NB4 (cell line): ENCODE data around the gene SEMA5A.

ENCODE experiments used
- MYC ChIP-seq: IDR thresholded peaks from 2 replicates; pipeline ENCODE4 v1.6.1; 2011; ENCODE audit warnings: low read depth, low read length
- POLR2A ChIP-seq: IDR thresholded peaks from 2 replicates; pipeline ENCODE4 v1.6.1; 2011; ENCODE audit warnings: mild to moderate bottlenecking; ENCODE audit not compliant: insufficient read length; ENCODE audit errors: extremely low read depth
- TF ChIP-seq, protein P1 (sequence below): IDR thresholded peaks from one replicate; pipeline ENCODE4 v1.5.1; 2012; ENCODE audit warnings: low read depth, low read length
- TF ChIP-seq, protein P2 (sequence below): IDR thresholded peaks from 2 replicates; pipeline ENCODE4 v1.6.1; 2011; ENCODE audit warnings: low read depth, low read length

DNA sequence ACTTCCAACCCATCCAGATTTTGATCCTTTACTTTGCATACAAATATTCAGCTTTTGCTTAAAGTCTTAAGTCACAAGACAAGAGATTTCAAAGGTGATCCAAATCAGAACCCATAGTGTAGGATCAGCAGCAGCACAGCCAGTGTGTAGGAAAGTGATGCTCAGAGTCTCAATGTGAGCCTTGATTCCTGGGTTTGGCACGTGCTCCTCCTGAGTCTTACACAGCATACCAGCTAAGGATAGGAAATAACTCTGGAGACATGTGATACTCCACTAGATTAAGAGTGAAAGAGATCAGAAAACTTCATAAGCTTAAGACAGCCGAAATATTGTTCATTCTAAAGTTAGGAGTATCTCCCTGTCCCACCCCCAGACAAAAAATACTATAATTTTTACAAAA, 344.9 kb downstream of the SEMA5A start:
- no peak for TF ChIP-seq POLR2A
- TF ChIP-seq, protein P1, sequence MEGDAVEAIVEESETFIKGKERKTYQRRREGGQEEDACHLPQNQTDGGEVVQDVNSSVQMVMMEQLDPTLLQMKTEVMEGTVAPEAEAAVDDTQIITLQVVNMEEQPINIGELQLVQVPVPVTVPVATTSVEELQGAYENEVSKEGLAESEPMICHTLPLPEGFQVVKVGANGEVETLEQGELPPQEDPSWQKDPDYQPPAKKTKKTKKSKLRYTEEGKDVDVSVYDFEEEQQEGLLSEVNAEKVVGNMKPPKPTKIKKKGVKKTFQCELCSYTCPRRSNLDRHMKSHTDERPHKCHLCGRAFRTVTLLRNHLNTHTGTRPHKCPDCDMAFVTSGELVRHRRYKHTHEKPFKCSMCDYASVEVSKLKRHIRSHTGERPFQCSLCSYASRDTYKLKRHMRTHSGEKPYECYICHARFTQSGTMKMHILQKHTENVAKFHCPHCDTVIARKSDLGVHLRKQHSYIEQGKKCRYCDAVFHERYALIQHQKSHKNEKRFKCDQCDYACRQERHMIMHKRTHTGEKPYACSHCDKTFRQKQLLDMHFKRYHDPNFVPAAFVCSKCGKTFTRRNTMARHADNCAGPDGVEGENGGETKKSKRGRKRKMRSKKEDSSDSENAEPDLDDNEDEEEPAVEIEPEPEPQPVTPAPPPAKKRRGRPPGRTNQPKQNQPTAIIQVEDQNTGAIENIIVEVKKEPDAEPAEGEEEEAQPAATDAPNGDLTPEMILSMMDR = no peak
- TF ChIP-seq, protein P2, sequence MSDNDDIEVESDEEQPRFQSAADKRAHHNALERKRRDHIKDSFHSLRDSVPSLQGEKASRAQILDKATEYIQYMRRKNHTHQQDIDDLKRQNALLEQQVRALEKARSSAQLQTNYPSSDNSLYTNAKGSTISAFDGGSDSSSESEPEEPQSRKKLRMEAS = no peak
- TF ChIP-seq MYC = no peak
